ENCODE measurements around the gene AMIGO3. TPM values are rescaled to one million over a fixed set of nuclear protein-coding genes. Genes with fewer than 3 reads are reported as not detected.

The AMIGO3 gene
- total and polyA plus RNA-seq, 2 donors (not counting 1 experiment from before 2014, with no cell fraction given), result 11.1 TPM; not detected in 1

DNA sequence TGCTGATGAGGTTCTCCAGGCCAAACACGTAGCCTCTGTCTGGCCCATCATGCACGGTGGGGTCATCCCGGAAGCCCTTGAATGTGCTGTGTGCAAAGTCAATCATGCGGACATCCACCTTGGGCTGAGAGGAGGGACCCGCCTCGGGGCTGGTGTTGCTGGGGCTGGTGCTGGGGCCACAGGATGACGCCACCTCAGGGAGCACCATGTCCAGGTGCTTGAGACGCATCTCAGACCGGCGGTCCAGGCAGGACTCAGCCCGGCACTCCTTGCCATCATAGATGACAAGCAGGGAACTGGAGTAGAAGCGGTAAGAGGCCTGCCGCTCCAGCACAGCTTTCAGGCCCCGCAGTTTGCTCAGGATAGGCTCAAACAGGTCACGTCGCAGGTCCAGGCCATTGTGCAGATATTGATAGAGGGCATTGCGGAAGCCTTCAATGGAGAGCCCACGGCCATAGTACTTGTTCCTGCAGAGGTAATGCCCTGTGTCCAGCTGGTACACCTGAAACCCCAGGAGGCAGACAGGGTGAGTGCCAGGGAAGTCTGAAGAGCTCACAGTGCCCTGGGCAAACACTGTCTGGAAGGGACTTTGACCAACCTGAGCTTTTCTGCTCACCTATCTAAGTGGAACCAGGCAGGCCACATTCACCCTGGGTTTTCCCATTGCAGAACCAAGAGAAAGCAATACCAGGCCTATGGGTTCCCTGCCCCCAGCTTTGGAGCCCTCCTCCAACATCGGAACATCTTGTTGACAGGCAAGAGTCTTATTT is 7.9 kb upstream of the AMIGO3 start:
- intact Hi-C loops (cut with micrococcal nuclease), result no loop called here
- peak overlapping the region; percentile 35 for H3K4me2 ChIP-seq (replicated peaks; ENCODE audit: low read depth, low read length, poor library complexity, severe bottlenecking)
- H3K27me3 Mint-ChIP-seq, result no peaks in the 10 kb centered on the region
- H3K79me2 ChIP-seq (ENCODE audit: control insufficient read depth, insufficient read depth, low read length), result no peaks in the 10 kb centered on the region
- peak overlapping the region; percentile 63 to 100 for H3K27ac ChIP-seq (ENCODE audit: low read length in 2 of 2)
- H2AFZ ChIP-seq (ENCODE audit: insufficient read depth, low read depth, low read length, poor library complexity, severe bottlenecking), result no peak overlapping the region
- H4K20me1 ChIP-seq (ENCODE audit: control insufficient read depth, insufficient read depth, low read length, poor library complexity, severe bottlenecking), result no peaks in the 10 kb centered on the region
- no peak overlapping the region for H3K9ac ChIP-seq (ENCODE audit: low read length)
- 83% methylated on average over 19 of the region's 19 CpGs for WGBS (ENCODE audit: insufficient coverage)
- POLR2A ChIA-PET, result no interaction called here
- no peak overlapping the region for H3K4me3 Mint-ChIP-seq
- no peaks in the 10 kb centered on the region for H3K9me3 ChIP-seq (ENCODE audit: control extremely low read depth in 1 of 3, control insufficient read depth in 2 of 3, insufficient read depth in 1 of 3, low read length in 2 of 3)
- ATAC-seq (ENCODE audit: low read depth) (no peak), DNase-seq (peak; percentile 50)
- no peaks in the 10 kb centered on the region for H3K27me3 ChIP-seq (replicated peaks in 1 of 4; ENCODE audit: control extremely low read depth in 1 of 4, control insufficient read depth in 3 of 4, insufficient read depth in 4 of 4, low read length in 3 of 4)
- H3K4me3 ChIP-seq (ENCODE audit: control extremely low read depth in 1 of 5, extremely low read depth in 1 of 5, insufficient read depth in 1 of 5, low read depth in 2 of 5, low read length in 4 of 5), result no peak overlapping the region
- no peak for TF ChIP-seq EZH2 (IDR thresholded peaks at IDR 0.05; ENCODE audit: borderline replicate concordance, insufficient read depth, low read depth, low read length, poor library complexity, severe bottlenecking)
- TF ChIP-seq, protein P1, sequence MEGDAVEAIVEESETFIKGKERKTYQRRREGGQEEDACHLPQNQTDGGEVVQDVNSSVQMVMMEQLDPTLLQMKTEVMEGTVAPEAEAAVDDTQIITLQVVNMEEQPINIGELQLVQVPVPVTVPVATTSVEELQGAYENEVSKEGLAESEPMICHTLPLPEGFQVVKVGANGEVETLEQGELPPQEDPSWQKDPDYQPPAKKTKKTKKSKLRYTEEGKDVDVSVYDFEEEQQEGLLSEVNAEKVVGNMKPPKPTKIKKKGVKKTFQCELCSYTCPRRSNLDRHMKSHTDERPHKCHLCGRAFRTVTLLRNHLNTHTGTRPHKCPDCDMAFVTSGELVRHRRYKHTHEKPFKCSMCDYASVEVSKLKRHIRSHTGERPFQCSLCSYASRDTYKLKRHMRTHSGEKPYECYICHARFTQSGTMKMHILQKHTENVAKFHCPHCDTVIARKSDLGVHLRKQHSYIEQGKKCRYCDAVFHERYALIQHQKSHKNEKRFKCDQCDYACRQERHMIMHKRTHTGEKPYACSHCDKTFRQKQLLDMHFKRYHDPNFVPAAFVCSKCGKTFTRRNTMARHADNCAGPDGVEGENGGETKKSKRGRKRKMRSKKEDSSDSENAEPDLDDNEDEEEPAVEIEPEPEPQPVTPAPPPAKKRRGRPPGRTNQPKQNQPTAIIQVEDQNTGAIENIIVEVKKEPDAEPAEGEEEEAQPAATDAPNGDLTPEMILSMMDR (IDR thresholded peaks at IDR 0.05), result no peak
- CTCF ChIA-PET, result interaction anchor here (1.1 kb wide), 1 partner anchor 78 kb away, joined by 3 read pairs; no protein-coding TSS in a partner anchor
- H3K4me1 Mint-ChIP-seq, result peaks cover 41% of the 10 kb centered on the region
- peak overlapping the region; percentile 97 for H3K27ac Mint-ChIP-seq
- H3K4me1 ChIP-seq (ENCODE audit: control insufficient read depth in 2 of 2, insufficient read depth in 2 of 2, low read length in 2 of 2), result peaks cover 25 to 49% of the 10 kb centered on the region in 2 donors
- no peaks in the 10 kb centered on the region for H3K9me3 Mint-ChIP-seq (ENCODE audit: insufficient read depth)
- H3K36me3 ChIP-seq (replicated peaks in 1 of 2; ENCODE audit: control extremely low read depth in 1 of 2, control insufficient read depth in 1 of 2, extremely low read depth in 1 of 2, insufficient read depth in 2 of 2, low read length in 1 of 2), result peaks cover 0 to 43% of the 10 kb centered on the region in 2 experiments

Measured in B cell (primary cell).